Measurements from ENCODE around the gene SEMA7A.
A peak's percentile ranks its signal among the peaks of the same experiment; 100 is the strongest.

Gene SEMA7A

DNA sequence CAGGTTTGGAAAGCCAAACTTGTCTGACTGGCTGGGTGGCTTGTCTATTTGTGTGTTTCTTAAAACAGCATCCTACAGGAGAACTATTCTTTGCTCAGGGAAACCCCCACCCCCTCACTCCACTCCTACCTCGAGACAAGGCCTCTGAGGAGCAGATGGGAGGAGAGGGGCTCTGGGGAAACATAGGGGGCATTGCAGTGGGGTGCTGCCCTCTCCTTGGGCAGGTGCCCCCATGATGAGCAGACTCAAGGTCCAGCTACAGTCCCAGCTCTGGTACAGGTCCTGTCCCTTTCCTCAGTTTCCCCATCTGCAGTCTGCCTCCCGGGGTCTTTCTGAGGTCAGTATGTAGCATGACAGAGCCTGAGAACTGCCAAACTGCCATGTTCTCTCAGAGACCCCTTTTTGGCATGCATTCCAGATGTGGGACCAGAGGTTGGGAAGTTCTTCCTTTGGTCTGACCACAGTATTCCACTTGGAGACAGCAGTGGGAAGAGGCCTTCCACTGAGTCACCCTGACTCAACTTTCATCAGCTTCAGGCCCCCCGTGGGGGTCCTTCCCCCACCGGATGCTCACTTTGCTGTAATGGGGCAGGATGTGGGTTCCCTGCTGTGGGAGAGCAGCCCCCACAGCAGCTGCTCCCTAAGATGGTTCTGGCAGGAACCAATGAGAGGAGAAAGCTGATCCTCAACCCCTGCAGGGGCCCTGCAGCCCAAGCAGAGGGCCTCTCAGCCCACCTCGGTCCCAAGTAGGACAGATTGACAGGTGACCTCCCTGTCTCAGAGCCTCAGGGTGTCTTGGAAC, 34.0 kb downstream of the SEMA7A start:
- Histone ChIP-seq H3K4me3 (peak overlapping the region in 5 of 10 experiments; percentile 5 to 49 (median 10); a peak in 6 of 20 replicates), H3K27ac (peak overlapping the region in 10 of 11 experiments; percentile 28 to 95 (median 86); a peak in 19 of 22 replicates), H3K9ac (peak overlapping the region in 9 of 11 experiments; percentile 37 to 80 (median 67); a peak in 17 of 22 replicates), H3K36me3 (no peaks in the 10 kb centered on the region), H3K4me2 (peak overlapping the region; percentile 81 to 99 (median 98)), H4K20me1 (peaks cover 0 to 7% (median 0%) of the 10 kb centered on the region in 11 experiments; a peak in 2 of 22 replicates), H3K4me1 (peaks cover 92 to 100% (median 99%) of the 10 kb centered on the region in 10 experiments), H3K9me3 (replicated peaks in 1 of 11) (no peaks in the 10 kb centered on the region), H3K27me3 (no peaks in the 10 kb centered on the region)
- peak in 5 of 11 experiments; percentile 32 to 75 (median 71); a peak in 6 of 22 replicates for TF ChIP-seq Cebpa-rat (IDR thresholded peaks at IDR 0.05)

GRCh38 chr15:74399100-74399499, 34.7 kb downstream of the SEMA7A start:
- Histone ChIP-seq H3K9ac (peak overlapping the region in 8 of 11 experiments; percentile 46 to 80 (median 72); a peak in 13 of 22 replicates), H3K4me2 (peak overlapping the region; percentile 81 to 99 (median 98)), H3K27me3 (no peaks in the 10 kb centered on the region), H3K9me3 (replicated peaks in 1 of 11) (no peaks in the 10 kb centered on the region), H3K4me1 (peaks cover 86 to 100% (median 96%) of the 10 kb centered on the region in 10 experiments), H3K27ac (peak overlapping the region in 10 of 11 experiments; percentile 28 to 95 (median 86); a peak in 18 of 22 replicates), H3K36me3 (no peaks in the 10 kb centered on the region), H4K20me1 (peaks cover 0 to 7% (median 0%) of the 10 kb centered on the region in 11 experiments; a peak in 2 of 22 replicates), H3K4me3 (no peak overlapping the region; a peak in 1 of 20 replicates)
- no peak for TF ChIP-seq Cebpa-rat (IDR thresholded peaks at IDR 0.05)

- H3K27me3 ChIP-seq, result no peaks in the 10 kb centered on the region
- TF ChIP-seq Cebpa-rat (IDR thresholded peaks at IDR 0.05), result peak in 4 of 11 experiments; percentile 16 to 82 (median 44); a peak in 6 of 22 replicates
- peak overlapping the region in 9 of 11 experiments; percentile 58 to 95 (median 87); a peak in 16 of 22 replicates for H3K27ac ChIP-seq
- H3K4me1 ChIP-seq, result peaks cover 77 to 94% (median 89%) of the 10 kb centered on the region in 10 experiments
- no peak overlapping the region for H3K4me3 ChIP-seq
- H3K9me3 ChIP-seq (replicated peaks in 1 of 11), result no peaks in the 10 kb centered on the region
- H3K9ac ChIP-seq, result peak overlapping the region in 7 of 11 experiments; percentile 28 to 76 (median 51); a peak in 7 of 22 replicates
- peaks cover 0 to under 1% (median 0%) of the 10 kb centered on the region in 11 experiments; a peak in 1 of 22 replicates for H4K20me1 ChIP-seq
- H3K4me2 ChIP-seq, result peak overlapping the region; percentile 73 to 99 (median 98)
- no peaks in the 10 kb centered on the region for H3K36me3 ChIP-seq
These were observed 35.6 kb downstream of the SEMA7A start for GRCh38 chr15:74398183-74398582.

DNA sequence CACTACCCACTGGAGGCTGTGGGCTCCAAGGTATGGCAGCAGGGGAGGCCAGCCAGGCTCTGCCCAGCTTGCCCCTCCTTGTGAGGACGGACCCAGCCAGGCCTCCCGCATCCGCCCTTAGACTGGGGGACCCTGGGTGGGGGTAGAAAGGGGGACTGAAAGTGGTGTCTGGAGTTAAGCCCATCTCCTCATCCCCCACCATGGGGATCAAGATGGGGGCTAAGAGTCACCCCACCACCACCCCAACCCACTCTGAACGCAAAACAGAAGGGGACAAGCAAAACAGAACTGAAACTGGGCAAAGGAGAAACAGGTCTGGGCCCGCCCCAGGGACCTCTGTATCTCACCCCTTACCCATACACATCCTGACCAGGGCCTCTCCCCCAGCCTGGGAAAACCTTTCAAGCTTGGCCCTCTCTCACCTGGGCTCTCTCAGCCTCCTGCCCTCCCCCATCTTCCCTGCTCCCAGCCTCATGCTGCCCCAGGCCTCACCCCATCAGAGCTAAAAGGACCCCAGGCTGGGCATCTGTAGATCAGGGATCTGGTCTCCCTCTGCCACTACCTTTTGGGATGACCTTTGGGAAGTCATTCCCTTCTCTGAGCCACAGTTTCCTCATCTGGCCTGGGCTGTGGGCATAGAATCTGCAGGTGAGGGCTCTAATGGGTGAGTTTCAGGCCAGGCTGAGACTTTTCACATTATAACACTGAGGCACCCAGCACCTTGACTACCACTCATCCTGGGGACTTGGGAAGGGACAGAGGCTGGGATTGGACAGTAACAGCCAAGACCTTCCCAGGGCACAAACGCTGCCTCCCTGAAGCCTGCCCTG, 36.3 kb downstream of the SEMA7A start:
- H3K9ac ChIP-seq, result peak overlapping the region in 8 of 11 experiments; percentile 16 to 68 (median 50); a peak in 13 of 22 replicates
- H3K4me1 ChIP-seq, result peaks cover 73 to 89% (median 82%) of the 10 kb centered on the region in 10 experiments
- H3K4me2 ChIP-seq, result peak overlapping the region; percentile 73 to 99 (median 98)
- no peaks in the 10 kb centered on the region for H4K20me1 ChIP-seq
- H3K36me3 ChIP-seq, result no peaks in the 10 kb centered on the region
- TF ChIP-seq Cebpa-rat (IDR thresholded peaks at IDR 0.05), result no peak
- H3K4me3 ChIP-seq, result no peak overlapping the region; a peak in 1 of 20 replicates
- H3K27me3 ChIP-seq, result no peaks in the 10 kb centered on the region
- H3K27ac ChIP-seq, result peak overlapping the region in 10 of 11 experiments; percentile 27 to 95 (median 86); a peak in 19 of 22 replicates
- no peaks in the 10 kb centered on the region for H3K9me3 ChIP-seq (replicated peaks in 1 of 11)

DNA sequence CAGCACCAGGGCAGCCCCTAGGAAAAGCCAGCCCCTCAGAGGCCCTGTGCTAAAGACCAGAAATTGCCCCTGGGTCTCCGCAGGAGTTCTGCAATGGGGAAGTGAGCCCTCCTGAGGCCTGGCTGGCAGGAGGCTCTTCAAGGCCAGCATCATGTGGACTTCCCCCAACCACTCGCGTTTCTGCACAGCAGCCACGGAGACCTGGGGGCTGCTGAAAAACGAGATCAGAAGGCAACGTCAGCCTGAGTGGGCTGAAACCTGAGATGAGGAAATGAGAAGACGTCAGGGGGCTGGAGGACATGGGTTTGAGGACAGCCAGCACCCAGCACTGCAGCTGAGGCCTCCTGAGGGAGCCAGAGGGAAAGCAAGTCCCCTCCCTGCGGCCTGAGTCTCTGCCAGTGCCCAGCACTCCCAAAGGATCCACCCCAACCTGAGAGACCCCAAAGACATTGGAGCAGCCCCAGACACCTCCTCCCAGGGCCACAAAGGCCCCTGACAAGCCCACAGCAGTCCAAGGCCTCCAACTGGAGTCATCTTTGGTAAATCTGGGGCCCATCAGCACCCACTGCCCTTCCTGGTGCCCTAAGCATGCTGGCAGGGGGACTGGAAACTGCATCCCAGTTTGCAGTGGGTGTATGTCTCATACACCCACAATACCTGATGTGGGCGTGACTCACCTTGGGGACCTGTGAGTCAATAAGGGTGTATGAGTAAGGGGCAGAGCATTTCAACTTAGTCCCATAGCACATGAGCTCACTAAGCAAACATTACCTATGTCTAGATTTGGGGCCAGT, 37.1 kb downstream of the SEMA7A start:
- TF ChIP-seq Cebpa-rat (IDR thresholded peaks at IDR 0.05), result no peak
- H3K4me1 ChIP-seq, result peaks cover 73 to 89% (median 82%) of the 10 kb centered on the region in 10 experiments

GRCh38 chr15:74396146-74396438, 37.7 kb downstream of the SEMA7A start:
- Histone ChIP-seq H3K4me3 (no peak overlapping the region), H3K36me3 (no peaks in the 10 kb centered on the region), H3K4me1 (peaks cover 73 to 89% (median 82%) of the 10 kb centered on the region in 10 experiments), H3K9me3 (replicated peaks in 1 of 11) (no peaks in the 10 kb centered on the region), H3K4me2 (peak overlapping the region; percentile 73 to 99 (median 98)), H3K27ac (peak overlapping the region in 8 of 11 experiments; percentile 81 to 95 (median 87); a peak in 16 of 22 replicates), H3K9ac (peak overlapping the region in 8 of 11 experiments; percentile 26 to 68 (median 50); a peak in 13 of 22 replicates), H4K20me1 (no peaks in the 10 kb centered on the region), H3K27me3 (no peaks in the 10 kb centered on the region)
- no peak for TF ChIP-seq Cebpa-rat (IDR thresholded peaks at IDR 0.05)

More for the DNA sequence above, 37.1 kb downstream of the SEMA7A start:
- Histone ChIP-seq H3K27me3 (no peaks in the 10 kb centered on the region), H3K4me3 (no peak overlapping the region; a peak in 1 of 20 replicates), H3K9ac (peak overlapping the region in 9 of 11 experiments; percentile 16 to 68 (median 50); a peak in 14 of 22 replicates), H3K36me3 (no peaks in the 10 kb centered on the region), H3K9me3 (replicated peaks in 1 of 11) (no peaks in the 10 kb centered on the region), H3K4me2 (peak overlapping the region; percentile 73 to 99 (median 98)), H4K20me1 (no peaks in the 10 kb centered on the region), H3K27ac (peak overlapping the region in 10 of 11 experiments; percentile 27 to 95 (median 86); a peak in 19 of 22 replicates)

- Histone ChIP-seq H4K20me1 (no peaks in the 10 kb centered on the region), H3K4me2 (peak overlapping the region; percentile 73 to 99 (median 98); a peak in 19 of 22 replicates), H3K4me3 (no peak overlapping the region), H3K27ac (peak overlapping the region in 7 of 11 experiments; percentile 84 to 95 (median 87); a peak in 14 of 22 replicates), H3K27me3 (no peaks in the 10 kb centered on the region), H3K4me1 (peaks cover 73 to 89% (median 82%) of the 10 kb centered on the region in 10 experiments), H3K36me3 (no peaks in the 10 kb centered on the region), H3K9me3 (replicated peaks in 1 of 11) (no peaks in the 10 kb centered on the region), H3K9ac (peak overlapping the region in 4 of 11 experiments; percentile 50 to 68 (median 56); a peak in 8 of 22 replicates)
- TF ChIP-seq Cebpa-rat (IDR thresholded peaks at IDR 0.05), result no peak
These were observed 38.2 kb downstream of the SEMA7A start for GRCh38 chr15:74395319-74396145.

Measured in BLaER1 treated with 17β-estradiol and CSF1 and Interleukin-3, amounts not matched to agents 10 nM and 100 nM (cell line).